ENCODE results near the gene MBD5. TPM values are rescaled to one million over a fixed set of nuclear protein-coding genes. Genes with fewer than 3 reads are reported as not detected.

Gene MBD5
- total and polyA plus RNA-seq, 2 donors (not counting 1 experiment from before 2014, with no cell fraction given), result 10.9 to 69.7 TPM

DNA sequence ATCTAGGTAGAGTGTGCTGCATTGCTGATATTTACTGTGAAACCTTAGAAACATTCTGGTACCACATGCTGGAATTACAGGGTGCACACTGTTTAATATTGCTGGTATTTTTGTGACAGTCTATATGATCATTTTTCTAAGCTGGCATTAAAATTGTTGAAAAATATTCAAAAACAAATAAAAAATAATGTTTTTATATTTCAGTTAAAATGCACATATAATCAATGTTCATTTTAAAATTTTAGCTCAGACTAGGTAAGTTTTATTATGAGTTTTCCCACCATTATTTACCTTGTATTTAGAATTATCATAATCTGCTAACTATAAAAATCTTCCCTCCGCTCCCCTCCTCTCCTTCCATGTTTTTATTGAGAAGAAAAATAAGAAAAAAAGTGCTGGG, 339.8 kb downstream of the MBD5 start:
- Mint-ChIP-seq H3K27ac (no peak overlapping the region), H3K4me1 (no peaks in the 10 kb centered on the region), H3K9me3 (ENCODE audit: insufficient read depth) (no peaks in the 10 kb centered on the region), H3K27me3 (no peaks in the 10 kb centered on the region), H3K4me3 (no peak overlapping the region)
- DNase-seq (no peak), ATAC-seq (ENCODE audit: low read depth) (no peak)
- WGBS (ENCODE audit: insufficient coverage), result no CpG with 5 or more reads among the region's 1 CpG
- no peak overlapping the region for H3K4me2 ChIP-seq (replicated peaks; ENCODE audit: low read depth, low read length, poor library complexity, severe bottlenecking)
- intact Hi-C loops (cut with micrococcal nuclease), result no loop called here
- no peaks in the 10 kb centered on the region for H4K20me1 ChIP-seq (ENCODE audit: control insufficient read depth, insufficient read depth, low read length, poor library complexity, severe bottlenecking)
- H2AFZ ChIP-seq (ENCODE audit: insufficient read depth, low read depth, low read length, poor library complexity, severe bottlenecking), result no peak overlapping the region
- no peaks in the 10 kb centered on the region for H3K79me2 ChIP-seq (ENCODE audit: control insufficient read depth, insufficient read depth, low read length)
- H3K9me3 ChIP-seq (ENCODE audit: control extremely low read depth in 1 of 3, control insufficient read depth in 2 of 3, insufficient read depth in 1 of 3, low read length in 2 of 3), result peaks cover 0 to 14% (median under 1%) of the 10 kb centered on the region in 3 donors
- no peak overlapping the region for H3K27ac ChIP-seq (ENCODE audit: low read length in 2 of 2)
- no peak overlapping the region for H3K4me3 ChIP-seq (ENCODE audit: control extremely low read depth in 1 of 5, extremely low read depth in 1 of 5, insufficient read depth in 1 of 5, low read depth in 2 of 5, low read length in 4 of 5)
- no peak overlapping the region for H3K9ac ChIP-seq (ENCODE audit: low read length)
- ChIA-PET POLR2A (no interaction called here), CTCF (no interaction called here)
- no peak for TF ChIP-seq EZH2 (IDR thresholded peaks at IDR 0.05; ENCODE audit: borderline replicate concordance, insufficient read depth, low read depth, low read length, poor library complexity, severe bottlenecking)
- no peaks in the 10 kb centered on the region for H3K27me3 ChIP-seq (replicated peaks in 1 of 4; ENCODE audit: control extremely low read depth in 1 of 4, control insufficient read depth in 3 of 4, insufficient read depth in 4 of 4, low read length in 3 of 4)
- no peaks in the 10 kb centered on the region for H3K36me3 ChIP-seq (replicated peaks in 1 of 2; ENCODE audit: control extremely low read depth in 1 of 2, control insufficient read depth in 1 of 2, extremely low read depth in 1 of 2, insufficient read depth in 2 of 2, low read length in 1 of 2)
- no peaks in the 10 kb centered on the region for H3K4me1 ChIP-seq (ENCODE audit: control insufficient read depth in 2 of 2, insufficient read depth in 2 of 2, low read length in 2 of 2)

DNA sequence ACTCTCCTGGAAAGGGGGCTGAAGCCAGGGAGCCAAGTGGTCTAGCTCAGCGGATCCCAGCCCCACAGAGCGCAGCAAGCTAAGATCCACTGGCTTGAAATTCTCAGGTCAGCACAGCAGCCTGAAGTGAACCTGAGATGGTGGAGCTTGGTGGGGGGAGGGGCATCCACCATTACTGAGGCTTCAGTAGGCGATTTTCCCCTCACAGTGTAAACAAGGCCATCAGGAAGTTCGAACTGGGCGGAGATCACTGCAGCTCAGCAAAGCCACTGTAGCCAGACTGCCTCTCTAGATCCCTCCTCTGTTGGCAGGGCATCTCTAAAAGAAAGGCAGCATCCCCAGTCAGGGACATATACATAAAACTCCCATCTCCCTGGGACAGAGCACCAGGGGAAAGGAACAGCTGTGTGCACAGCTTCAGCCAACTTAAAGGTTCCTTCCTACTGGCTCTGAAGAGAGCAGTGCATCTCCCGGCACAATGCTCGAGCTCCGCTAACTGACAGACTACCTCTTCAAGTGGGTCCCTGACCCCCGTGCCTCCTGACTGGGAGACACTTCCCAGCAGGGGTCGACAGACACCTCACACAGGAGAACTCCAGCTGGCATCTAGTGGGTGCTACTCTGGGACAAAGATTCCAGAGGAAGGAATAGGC, 341.4 kb downstream of the MBD5 start:
- ATAC-seq (ENCODE audit: low read depth), result no peak
- H3K9me3 ChIP-seq (ENCODE audit: control extremely low read depth in 1 of 3, control insufficient read depth in 2 of 3, insufficient read depth in 1 of 3, low read length in 2 of 3), result peaks cover 0 to 14% (median 0%) of the 10 kb centered on the region in 3 donors
- POLR2A ChIA-PET, result no interaction called here

More for the DNA sequence above, 341.4 kb downstream of the MBD5 start:
- H3K4me2 ChIP-seq (replicated peaks; ENCODE audit: low read depth, low read length, poor library complexity, severe bottlenecking), result no peak overlapping the region
- CTCF ChIA-PET, result no interaction called here
- H3K4me3 ChIP-seq (ENCODE audit: control extremely low read depth in 1 of 5, extremely low read depth in 1 of 5, insufficient read depth in 1 of 5, low read depth in 2 of 5, low read length in 4 of 5), result no peak overlapping the region
- H4K20me1 ChIP-seq (ENCODE audit: control insufficient read depth, insufficient read depth, low read length, poor library complexity, severe bottlenecking), result no peaks in the 10 kb centered on the region
- H3K79me2 ChIP-seq (ENCODE audit: control insufficient read depth, insufficient read depth, low read length), result no peaks in the 10 kb centered on the region
- H2AFZ ChIP-seq (ENCODE audit: insufficient read depth, low read depth, low read length, poor library complexity, severe bottlenecking), result no peak overlapping the region
- intact Hi-C loops (cut with micrococcal nuclease), result no loop called here
- no peaks in the 10 kb centered on the region for H3K27me3 ChIP-seq (replicated peaks in 1 of 4; ENCODE audit: control extremely low read depth in 1 of 4, control insufficient read depth in 3 of 4, insufficient read depth in 4 of 4, low read length in 3 of 4)
- no peak overlapping the region for H3K27ac ChIP-seq (ENCODE audit: low read length in 2 of 2)
- H3K4me1 Mint-ChIP-seq, result no peaks in the 10 kb centered on the region
- H3K4me1 ChIP-seq (ENCODE audit: control insufficient read depth in 2 of 2, insufficient read depth in 2 of 2, low read length in 2 of 2), result no peaks in the 10 kb centered on the region
- H3K4me3 Mint-ChIP-seq, result no peak overlapping the region
- H3K27me3 Mint-ChIP-seq, result no peaks in the 10 kb centered on the region
- H3K36me3 ChIP-seq (replicated peaks in 1 of 2; ENCODE audit: control extremely low read depth in 1 of 2, control insufficient read depth in 1 of 2, extremely low read depth in 1 of 2, insufficient read depth in 2 of 2, low read length in 1 of 2), result no peaks in the 10 kb centered on the region
- WGBS (ENCODE audit: insufficient coverage), result 94% methylated on average over 10 of the region's 10 CpGs
- TF ChIP-seq, protein P1, sequence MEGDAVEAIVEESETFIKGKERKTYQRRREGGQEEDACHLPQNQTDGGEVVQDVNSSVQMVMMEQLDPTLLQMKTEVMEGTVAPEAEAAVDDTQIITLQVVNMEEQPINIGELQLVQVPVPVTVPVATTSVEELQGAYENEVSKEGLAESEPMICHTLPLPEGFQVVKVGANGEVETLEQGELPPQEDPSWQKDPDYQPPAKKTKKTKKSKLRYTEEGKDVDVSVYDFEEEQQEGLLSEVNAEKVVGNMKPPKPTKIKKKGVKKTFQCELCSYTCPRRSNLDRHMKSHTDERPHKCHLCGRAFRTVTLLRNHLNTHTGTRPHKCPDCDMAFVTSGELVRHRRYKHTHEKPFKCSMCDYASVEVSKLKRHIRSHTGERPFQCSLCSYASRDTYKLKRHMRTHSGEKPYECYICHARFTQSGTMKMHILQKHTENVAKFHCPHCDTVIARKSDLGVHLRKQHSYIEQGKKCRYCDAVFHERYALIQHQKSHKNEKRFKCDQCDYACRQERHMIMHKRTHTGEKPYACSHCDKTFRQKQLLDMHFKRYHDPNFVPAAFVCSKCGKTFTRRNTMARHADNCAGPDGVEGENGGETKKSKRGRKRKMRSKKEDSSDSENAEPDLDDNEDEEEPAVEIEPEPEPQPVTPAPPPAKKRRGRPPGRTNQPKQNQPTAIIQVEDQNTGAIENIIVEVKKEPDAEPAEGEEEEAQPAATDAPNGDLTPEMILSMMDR (IDR thresholded peaks at IDR 0.05), result no peak
- no peak for TF ChIP-seq EZH2 (IDR thresholded peaks at IDR 0.05; ENCODE audit: borderline replicate concordance, insufficient read depth, low read depth, low read length, poor library complexity, severe bottlenecking)
- no peak overlapping the region for H3K27ac Mint-ChIP-seq
- DNase-seq, result no peak
- no peaks in the 10 kb centered on the region for H3K9me3 Mint-ChIP-seq (ENCODE audit: insufficient read depth)
- H3K9ac ChIP-seq (ENCODE audit: low read length), result no peak overlapping the region
